HCT116 (cell line): ENCODE results near the gene CIAO2B. TPM values are rescaled to one million over a fixed set of nuclear protein-coding genes. Genes with fewer than 3 reads are reported as not detected.

ENCODE experiments used
- ATAC-seq: fragments of 200-7000 bp; cut with Tn5 transposase; 2 replicates; pipeline ENCODE4 v1.9.1; 2020; ENCODE audit warnings: mild to moderate bottlenecking, moderate library complexity
- BruUV-seq: library from RNA; stranded (reverse); fragments of 400-500 nt; replicated peaks from 2 replicates; lab custom pipeline; 2021; lab: Mats Ljungman, UMichigan
- CTCF ChIA-PET: fragments of 300-600 bp; sonication (Branson Sonifier 250); formaldehyde crosslinking; loops from one replicate; lab custom pipeline; 2021; ENCODE audit warnings: antibody characterized with exemption; lab: Charles Lee
- POLR2A ChIA-PET: fragments of 300-600, 350-600 bp; sonication (Branson Sonifier 250); formaldehyde crosslinking; loops from one replicate; lab custom pipeline; 2021; ENCODE audit warnings: antibody characterized with exemption; lab: Charles Lee
- RAD21 ChIA-PET, 2 experiments: fragments of 300-600 bp; sonication (Branson Sonifier 250); formaldehyde crosslinking; loops; one replicate each; lab custom pipeline; 2023; ENCODE audit warnings: low total read pairs in 2 of 2; ENCODE audit not compliant: uncharacterized antibody in 2 of 2, unreplicated experiment in 2 of 2, low non-redundant PET in 1 of 2; lab: Charles Lee
- DNase-seq: peaks from one replicate; pipeline ENCODE4 v3.0.0-alpha.2; 2010; ENCODE audit warnings: low read depth, low spot score
- H2AFZ ChIP-seq: fragments of 200-600 bp; shearing (Covaris generic), sonication (generic); 2 replicates; pipeline ENCODE4 v1.6.1; 2017; ENCODE audit warnings: low read depth, mixed run types, mixed read lengths, antibody characterized with exemption, low read length; ENCODE audit not compliant: poor library complexity, severe bottlenecking
- H3K27ac ChIP-seq: 2 replicates; pipeline ENCODE4 v1.5.1; 2012; ENCODE audit warnings: low read depth, low read length
- H3K27me3 ChIP-seq: fragments of 200-600 bp; sonication (generic); 2 replicates; pipeline ENCODE4 v1.6.1; 2016; ENCODE audit warnings: mixed run types, low read length, mixed read lengths; ENCODE audit not compliant: insufficient read depth
- H3K36me3 ChIP-seq, 2 experiments: fragments of 200-500 bp in 1 of 2; fragments of 200-600 bp in 1 of 2; sonication (Bioruptor generic) in 1 of 2; sonication (generic) in 1 of 2; 2 replicates each; pipeline versions ENCODE4 v1.5.1 to v1.6.1; 2014 to 2016; ENCODE audit warnings: low read length in 2 of 2, inconsistent platforms in 1 of 2, mixed read lengths in 1 of 2, mixed run types in 1 of 2; ENCODE audit not compliant: insufficient read depth in 2 of 2, control insufficient read depth in 1 of 2
- H3K4me1 ChIP-seq, 2 experiments: fragments of 200-600 bp in 1 of 2; sonication (generic) in 1 of 2; 2 replicates each; pipeline versions ENCODE4 v1.5.1 to v1.6.1; 2012 to 2017; ENCODE audit warnings: low read length in 2 of 2, inconsistent platforms in 1 of 2, mild to moderate bottlenecking in 1 of 2, mixed read lengths in 1 of 2, mixed run types in 1 of 2, moderate library complexity in 1 of 2; ENCODE audit not compliant: insufficient read depth in 2 of 2, control insufficient read depth in 1 of 2
- H3K4me2 ChIP-seq: fragments of 200-600 bp; sonication (generic); 2 replicates; pipeline ENCODE4 v1.6.1; 2017; ENCODE audit warnings: mixed run types, low read length, mixed read lengths
- H3K4me3 ChIP-seq, 2 experiments: fragments of 200-600 bp in 1 of 2; sonication (generic) in 1 of 2; replicated peaks in 1 of 2; 2 replicates each; pipeline ENCODE4 v1.5.1; 2011 to 2016; ENCODE audit warnings: low read length in 2 of 2, control low read depth in 1 of 2, low read depth in 1 of 2, mild to moderate bottlenecking in 1 of 2, mixed read lengths in 1 of 2, mixed run types in 1 of 2
- H3K79me2 ChIP-seq: fragments of 200-600 bp; sonication (generic); 2 replicates; pipeline ENCODE4 v1.6.1; 2017; ENCODE audit warnings: mild to moderate bottlenecking, mixed run types, low read length, moderate library complexity, mixed read lengths; ENCODE audit not compliant: insufficient read depth
- H3K9ac ChIP-seq: fragments of 200-600 bp; sonication (generic); 2 replicates; pipeline ENCODE4 v1.6.1; 2016; ENCODE audit warnings: low read length, mixed read lengths
- H3K9me2 ChIP-seq: fragments of 200-600 bp; sonication (generic), shearing (Covaris generic); 2 replicates; pipeline ENCODE4 v1.6.1; 2017; ENCODE audit warnings: mixed run types, mild to moderate bottlenecking, moderate library complexity; ENCODE audit not compliant: insufficient read depth
- H3K9me3 ChIP-seq, 2 experiments: fragments of 200-500 bp in 1 of 2; fragments of 200-600 bp in 1 of 2; sonication (Bioruptor generic) in 1 of 2; sonication (generic) in 1 of 2; 2 replicates each; pipeline ENCODE4 v1.6.1; 2014 to 2017; ENCODE audit warnings: low read length in 2 of 2, mixed read lengths in 2 of 2, inconsistent platforms in 1 of 2, low read depth in 1 of 2, mild to moderate bottlenecking in 1 of 2, mixed run types in 1 of 2, moderate library complexity in 1 of 2; ENCODE audit not compliant: control insufficient read depth in 1 of 2, insufficient read depth in 1 of 2
- H4K20me1 ChIP-seq: fragments of 200-600 bp; sonication (generic), shearing (Covaris generic); 2 replicates; pipeline ENCODE4 v1.6.1; 2017; ENCODE audit warnings: mixed run types, mild to moderate bottlenecking, moderate library complexity; ENCODE audit not compliant: insufficient read depth
- ATF3 ChIP-seq: IDR thresholded peaks from 2 replicates; pipeline ENCODE4 v1.6.1; 2012
- CBX3 ChIP-seq: IDR thresholded peaks from 2 replicates; pipeline ENCODE4 v1.6.1; 2012; ENCODE audit warnings: low read depth
- CTCF ChIP-seq, 3 experiments: fragments of 200-600 bp in 1 of 3; sonication (generic) in 1 of 3; IDR thresholded peaks in 2 of 3; conservative IDR thresholded peaks in 1 of 3; 2 replicates each; pipeline ENCODE4 v1.5.1; 2012 to 2017; ENCODE audit warnings: low read depth in 2 of 3, low read length in 2 of 3, antibody characterized with exemption in 1 of 3, borderline replicate concordance in 1 of 3, control low read depth in 1 of 3, mild to moderate bottlenecking in 1 of 3, mixed read lengths in 1 of 3, mixed run types in 1 of 3, moderate library complexity in 1 of 3; ENCODE audit not compliant: insufficient read depth in 1 of 3
- EGR1 ChIP-seq: IDR thresholded peaks from 2 replicates; pipeline ENCODE4 v1.6.1; 2012; ENCODE audit warnings: low read depth
- ELF1 ChIP-seq: IDR thresholded peaks from 2 replicates; pipeline ENCODE4 v1.6.1; 2012; ENCODE audit warnings: low read depth, borderline replicate concordance
- EZH2phosphoT487 ChIP-seq: fragments of 200-600 bp; IDR thresholded peaks from 2 replicates; pipeline ENCODE4 v1.6.1; 2018; ENCODE audit warnings: antibody characterized with exemption, borderline replicate concordance
- FOSL1 ChIP-seq: IDR thresholded peaks from 2 replicates; pipeline ENCODE4 v1.6.1; 2012; ENCODE audit warnings: low read depth
- JUND ChIP-seq: IDR thresholded peaks from 2 replicates; pipeline ENCODE4 v1.6.1; 2012
- POLR2A ChIP-seq: IDR thresholded peaks from 2 replicates; pipeline ENCODE4 v1.7.0; 2011; ENCODE audit warnings: borderline replicate concordance; ENCODE audit not compliant: insufficient read depth, insufficient read length; ENCODE audit errors: extremely low read depth
- POLR2AphosphoS5 ChIP-seq: IDR thresholded peaks from 2 replicates; pipeline ENCODE4 v1.6.1; 2011; ENCODE audit warnings: mild to moderate bottlenecking, low read depth, low read length, moderate library complexity
- RAD21 ChIP-seq: IDR thresholded peaks from 2 replicates; pipeline ENCODE4 v1.6.1; 2012; ENCODE audit warnings: low read depth, mild to moderate bottlenecking
- REST ChIP-seq: IDR thresholded peaks from 2 replicates; pipeline ENCODE4 v1.6.1; 2012; ENCODE audit warnings: low read depth
- SIN3A ChIP-seq: IDR thresholded peaks from 2 replicates; pipeline ENCODE4 v1.6.1; 2012; ENCODE audit warnings: low read depth
- SP1 ChIP-seq: IDR thresholded peaks from 2 replicates; pipeline ENCODE4 v1.6.1; 2012; ENCODE audit warnings: low read depth
- SRF ChIP-seq: IDR thresholded peaks from 2 replicates; pipeline ENCODE4 v1.6.1; 2012; ENCODE audit warnings: low read depth
- TCF7L2 ChIP-seq: IDR thresholded peaks from 2 replicates; pipeline ENCODE4 v1.7.0; 2011; ENCODE audit warnings: borderline replicate concordance, inconsistent platforms; ENCODE audit not compliant: insufficient read depth, insufficient read length; ENCODE audit errors: extremely low read depth
- YY1 ChIP-seq: IDR thresholded peaks from 2 replicates; pipeline ENCODE4 v1.6.1; 2011; ENCODE audit warnings: low read length, low read depth, moderate library complexity, mild to moderate bottlenecking; ENCODE audit not compliant: insufficient replicate concordance; ENCODE audit errors: extremely low read depth
- ZBTB33 ChIP-seq: IDR thresholded peaks from 2 replicates; pipeline ENCODE4 v1.6.1; 2011; ENCODE audit warnings: mild to moderate bottlenecking, low read length, moderate library complexity; ENCODE audit not compliant: insufficient replicate concordance; ENCODE audit errors: extremely low read depth
- ZFX ChIP-seq: fragments of 450-650 bp; IDR thresholded peaks from 2 replicates; pipeline ENCODE4 v1.6.1; 2017
- ZNF274 ChIP-seq: fragments of 200-500 bp; sonication (Bioruptor generic); IDR thresholded peaks from 2 replicates; pipeline ENCODE4 v1.6.1; 2014; ENCODE audit warnings: mild to moderate bottlenecking, low read depth, low read length, inconsistent platforms
- intact Hi-C: fragments of 100-400 bp; cut with micrococcal nuclease; formaldehyde crosslinking; loops from 2 replicates; pipeline ENCODE4 v1.10.0; 2022
- total RNA-seq: library from RNA; stranded (reverse); gene quantifications from one replicate; pipeline ENCODE4 v1.2.1, GENCODE V29; 2021; ENCODE audit not compliant: unreplicated experiment

The CIAO2B gene
- total RNA-seq, 1 experiment from 2014 or later = 113 TPM

- Histone ChIP-seq H3K9me2 (no peaks in the 10 kb centered on the region), H3K79me2 (no peaks in the 10 kb centered on the region), H3K9me3 (no peaks in the 10 kb centered on the region), H3K36me3 (no peaks in the 10 kb centered on the region), H4K20me1 (no peaks in the 10 kb centered on the region), H3K4me1 (peaks cover 6 to 17% of the 10 kb centered on the region in 2 experiments), H3K27ac (peak within 1 kb of the TSS; percentile 20), H3K4me2 (peak within 1 kb of the TSS; percentile 94), H3K27me3 (no peaks in the 10 kb centered on the region), H3K4me3 (peak within 1 kb of the TSS; percentile 56 to 65), H2AFZ (peak within 1 kb of the TSS; percentile 94), H3K9ac (peak within 1 kb of the TSS; percentile 53)
- POLR2A ChIA-PET = interaction anchor here (0.7 kb wide), 1 partner anchor 234 kb away, joined by 3 read pairs; no protein-coding TSS in a partner anchor
- DNase-seq (peak; percentile 75), ATAC-seq (peak; percentile 100)
- intact Hi-C loops = no loop called here
- CTCF ChIA-PET = interaction anchor here (0.8 to 2.6 kb wide), 29 partner anchors 8 to 553 kb away, joined by 3 to 13 read pairs (median 4); partner anchors contain the start of genes ATP6V0D1, B3GNT9, FBXL8 and NOL3
- RAD21 ChIA-PET = no interaction called here
- BruUV-seq = TSS peak; percentile 74
- TF ChIP-seq ELF1 (no peak), ZNF274 (no peak), SIN3A (no peak), EZH2phosphoT487 (no peak), REST (no peak), POLR2A (peak; percentile 60), RAD21 (no peak), ATF3 (no peak), POLR2AphosphoS5 (peak; percentile 68), EGR1 (no peak), CTCF (IDR thresholded peaks at IDR 0.05 in 2 of 3, conservative IDR thresholded peaks at IDR 0.05 in 1 of 3; ENCODE audit: borderline replicate concordance in 1 of 3, insufficient read depth in 1 of 3, low read depth in 2 of 3, low read length in 2 of 3) (peak; percentile 83 to 98 (median 97)), SP1 (no peak), TCF7L2 (no peak), FOSL1 (no peak), ZFX (peak; percentile 57; the same call in 1 of the 2 replicates), JUND (no peak), YY1 (peak; percentile 53), SRF (no peak), ZBTB33 (no peak), CBX3 (0 out of 2 replicates have a peak, but pooled peaks have one; percentile 4)
Observed at GRCh38 chr16:66961065-66961744, 27.0 kb upstream of the CIAO2B start, which contains the start of gene CES3. Gene CES3 (plus strand): TSS chr16:66961266. CDS start chr16:66961308, 42 bp downstream.
